NCI-H345 (cell line): ENCODE results near the gene C11orf21.
"Not testable (repeated sequence)": the region's sequence is repeated elsewhere in the genome, so short reads cannot be mapped to it uniquely, and the experiment has no call there.

Experiments used
- DNase-seq: peaks from one replicate; lab custom pipeline; 2025; lab: John Stamatoyannopoulos, UW

The C11orf21 gene

DNA sequence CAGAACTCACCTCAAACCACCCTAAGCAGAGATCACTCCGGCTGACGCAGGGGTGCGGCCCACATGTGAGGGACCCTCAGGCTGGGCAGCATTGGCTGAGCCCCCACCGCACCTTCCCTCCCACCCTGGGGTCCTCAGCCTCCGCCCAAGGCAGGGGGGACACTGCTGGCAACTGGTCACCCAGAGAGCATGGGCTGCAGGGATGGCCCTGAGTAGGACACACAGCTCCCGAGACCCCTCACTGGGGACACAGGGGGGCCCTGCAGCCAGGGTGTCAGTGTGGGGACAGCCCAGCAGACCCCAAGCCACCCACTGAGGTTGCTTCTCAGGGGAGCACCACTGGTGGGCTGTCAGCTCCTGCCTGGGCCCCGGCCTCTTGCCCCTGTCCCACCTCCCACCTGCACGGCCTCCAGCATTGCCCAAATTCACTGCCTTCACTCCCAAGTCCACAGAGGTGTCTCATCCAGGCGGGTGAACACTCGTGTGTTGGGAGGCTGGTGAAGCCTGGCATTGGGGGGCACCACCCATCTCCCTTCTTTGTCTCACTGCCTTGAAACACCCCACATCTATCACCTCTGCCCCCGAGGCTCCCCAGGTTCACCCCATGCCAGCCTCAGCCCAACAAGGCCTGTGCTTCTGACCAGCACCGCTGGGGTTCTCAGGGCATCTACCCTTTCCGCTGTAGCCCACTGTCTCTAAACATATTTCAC is 4.7 kb downstream of the C11orf21 start:
- no peak for DNase-seq

DNA sequence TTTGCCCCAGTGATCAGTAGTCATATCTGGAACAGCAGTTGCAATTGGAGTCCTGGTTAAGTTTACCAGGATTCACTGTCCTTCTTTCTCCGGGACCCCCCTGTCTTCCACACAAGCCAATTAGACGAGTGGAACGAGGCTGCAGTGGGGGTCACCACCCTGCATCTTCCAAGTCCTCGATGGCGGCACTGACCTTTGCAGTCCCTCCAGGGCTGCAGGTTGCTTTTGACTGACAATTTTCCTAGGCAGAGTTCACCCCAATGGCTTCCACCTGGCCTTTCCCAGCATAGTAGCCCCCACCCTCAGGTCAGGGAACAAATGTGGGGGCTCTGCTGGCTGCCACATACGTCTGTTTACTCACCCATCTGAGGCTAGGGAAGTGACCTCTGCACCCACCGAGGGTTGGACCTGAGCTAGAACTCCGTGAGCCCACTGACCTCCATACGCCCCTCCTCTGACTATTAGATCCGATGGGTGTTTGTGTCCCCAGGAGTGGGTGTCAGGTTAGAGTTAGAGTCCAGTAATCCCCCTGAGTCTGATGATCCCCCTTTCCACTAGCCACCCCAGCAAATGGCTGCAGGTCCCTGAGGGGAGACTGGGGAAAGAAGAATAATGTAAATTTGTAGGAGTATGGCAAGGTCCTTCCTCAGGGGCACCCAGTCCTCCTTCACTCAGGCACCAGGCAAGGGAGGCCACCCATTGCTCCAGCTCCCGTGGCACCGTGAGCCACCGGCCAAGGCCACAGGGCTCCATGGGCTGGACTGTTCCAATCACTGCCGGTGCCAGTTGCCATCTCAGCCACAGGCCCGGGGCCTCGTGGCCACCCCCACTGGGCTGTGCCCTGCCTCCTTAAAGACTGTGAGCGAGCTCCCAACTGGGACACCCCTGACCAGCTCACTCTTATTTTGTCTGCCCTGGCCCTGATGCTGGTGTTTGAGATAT is 5.5 kb downstream of the C11orf21 start:
- no peak for DNase-seq

DNA sequence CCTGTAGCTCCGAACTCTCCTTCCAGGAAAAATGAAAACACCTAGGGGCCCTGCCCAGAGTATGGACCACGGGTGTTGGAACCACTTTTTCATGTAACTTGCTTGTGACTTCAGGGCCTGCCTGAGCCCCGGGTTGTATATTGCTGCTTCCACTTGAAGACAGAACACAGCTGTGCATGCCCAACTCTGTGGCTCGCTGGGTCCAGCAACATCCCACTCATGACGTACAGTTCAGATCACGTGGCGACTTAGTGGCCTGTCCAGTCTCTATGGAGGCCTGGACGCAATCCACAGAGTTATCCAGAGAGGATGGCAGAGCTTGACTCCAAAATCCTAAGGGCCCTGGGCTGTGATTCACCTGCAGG is 6.8 kb downstream of the C11orf21 start:
- no peak for DNase-seq

DNA sequence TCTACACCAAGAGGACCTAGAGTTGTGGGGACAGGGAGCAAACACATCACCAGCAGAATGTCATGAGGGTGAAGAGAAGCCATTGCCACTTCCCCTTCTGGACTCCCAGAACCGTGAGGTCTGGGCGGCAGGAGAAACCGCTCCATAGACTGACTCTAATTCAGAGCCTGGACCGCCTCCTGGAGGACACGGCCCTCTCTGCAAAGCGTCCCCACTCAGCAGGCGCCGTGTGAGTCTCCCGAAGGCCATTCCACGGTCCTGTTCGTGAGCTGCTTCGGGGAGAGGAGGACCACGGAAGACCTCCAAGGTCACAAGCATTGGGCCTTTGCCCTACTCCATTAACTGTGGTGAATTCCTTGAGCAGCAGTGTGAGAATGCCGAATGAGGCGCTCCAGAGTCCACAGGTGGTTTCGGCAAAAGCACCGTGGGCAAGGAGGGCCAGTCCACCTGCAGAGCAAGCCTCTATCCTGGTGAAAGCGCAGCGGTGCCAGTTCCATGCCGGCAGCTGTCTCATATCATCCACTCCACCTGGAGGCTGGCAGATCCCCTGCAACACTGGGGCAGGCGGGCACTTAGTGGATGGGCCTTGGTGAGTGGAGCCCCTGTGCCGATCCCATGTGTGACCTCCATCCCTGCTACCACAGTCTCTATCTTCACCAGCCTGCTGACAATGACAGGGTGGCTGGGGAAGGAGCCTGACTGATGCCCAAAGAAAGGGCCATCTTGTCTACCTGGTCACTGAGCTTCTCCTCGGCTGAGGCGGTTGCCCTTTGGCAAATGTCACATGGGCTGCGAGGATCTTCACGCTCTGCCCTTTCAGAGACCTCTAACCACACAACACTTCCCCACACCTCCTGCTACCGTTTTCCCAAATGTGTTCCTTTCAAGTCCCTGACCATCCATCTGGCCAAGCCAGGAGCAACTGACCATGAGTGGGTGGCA is 7.5 kb downstream of the C11orf21 start:
- DNase-seq = no peak

DNA sequence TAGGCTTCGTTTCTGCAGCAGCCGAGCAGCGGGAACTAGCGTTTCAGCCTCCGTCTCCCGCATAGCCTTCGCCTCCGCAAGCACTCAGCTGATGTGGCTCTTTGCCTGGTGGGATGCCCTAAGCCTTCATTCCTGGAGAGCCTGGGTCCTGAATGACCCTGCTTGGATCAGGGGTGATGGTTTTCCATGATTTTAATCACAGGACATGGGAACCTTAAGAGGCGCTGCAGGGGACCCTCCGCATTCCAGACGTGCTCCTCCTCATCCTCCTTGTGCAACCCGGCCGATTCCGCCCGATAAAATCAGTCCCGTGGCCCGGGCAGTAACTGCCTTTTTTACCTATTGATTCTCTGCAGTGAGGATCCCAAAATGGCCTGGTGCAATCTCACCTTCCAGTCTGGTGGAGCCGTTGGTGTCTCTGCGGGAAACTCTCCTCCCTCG is 8.2 kb downstream of the C11orf21 start:
- DNase-seq = no peak

DNA sequence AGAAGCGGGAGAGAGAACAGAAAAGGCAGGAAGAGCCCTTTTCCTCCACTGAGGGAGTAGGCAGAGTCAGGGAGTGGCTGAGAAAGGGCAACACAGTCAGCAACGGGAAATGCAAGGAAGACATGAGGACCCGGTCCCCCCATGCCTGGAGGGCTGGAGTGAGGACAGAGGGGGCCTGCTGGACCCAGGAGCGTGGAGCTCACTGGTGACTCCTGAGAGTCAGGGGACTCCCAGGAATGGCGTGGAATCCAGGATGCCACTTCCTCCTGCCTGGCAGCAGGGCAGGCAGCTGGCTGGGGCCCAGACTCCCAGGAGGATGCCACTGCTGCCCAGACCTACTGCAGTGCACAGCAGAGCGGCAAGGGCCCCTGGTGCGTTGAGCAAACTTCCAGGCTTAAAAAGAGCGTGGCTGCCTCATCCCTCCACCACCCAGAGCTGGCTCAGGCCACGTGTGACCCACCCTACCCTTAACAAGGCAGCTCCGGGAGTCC is 11.3 kb downstream of the C11orf21 start:
- DNase-seq = peak; percentile 86

DNA sequence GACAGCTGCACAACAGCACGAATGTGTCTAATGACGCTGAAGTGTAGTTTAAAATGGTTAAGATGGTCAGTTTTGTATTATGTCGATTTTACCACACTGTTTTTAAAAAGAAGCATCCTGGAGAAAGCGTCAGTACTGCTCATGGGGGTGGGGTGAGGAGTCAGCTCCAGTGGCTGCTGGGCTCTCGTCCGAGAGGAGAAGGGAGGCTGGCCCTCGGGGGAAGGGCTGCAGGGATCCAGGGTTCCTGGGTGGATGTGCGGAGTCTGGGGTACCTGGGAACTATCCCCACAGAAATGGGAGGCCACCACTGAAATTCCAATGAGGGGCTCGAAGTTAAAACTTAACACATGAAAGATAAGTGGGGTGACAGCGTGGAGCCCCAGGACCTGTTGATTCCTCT is 11.9 kb downstream of the C11orf21 start:
- no peak for DNase-seq

DNA sequence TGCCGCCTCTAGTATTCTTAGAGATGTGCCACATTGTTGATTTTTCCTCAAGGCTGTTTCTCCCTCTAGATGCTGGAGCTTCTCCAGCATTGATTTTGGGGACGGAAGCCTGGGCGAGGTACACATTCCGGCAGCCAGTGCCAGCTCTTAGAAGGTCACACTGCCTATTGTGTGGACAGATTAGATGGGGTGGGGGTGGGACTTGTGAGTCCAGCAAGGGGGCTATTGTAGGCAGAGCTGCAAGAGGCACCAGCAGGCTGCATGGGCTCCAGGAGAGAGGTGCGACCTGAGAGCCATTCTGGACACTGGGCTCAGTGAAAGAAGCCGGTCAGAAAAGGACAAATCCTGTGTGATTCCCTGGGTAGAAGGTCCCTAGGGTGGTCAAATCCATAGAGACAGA is 12.4 kb downstream of the C11orf21 start:
- no peak for DNase-seq

DNA sequence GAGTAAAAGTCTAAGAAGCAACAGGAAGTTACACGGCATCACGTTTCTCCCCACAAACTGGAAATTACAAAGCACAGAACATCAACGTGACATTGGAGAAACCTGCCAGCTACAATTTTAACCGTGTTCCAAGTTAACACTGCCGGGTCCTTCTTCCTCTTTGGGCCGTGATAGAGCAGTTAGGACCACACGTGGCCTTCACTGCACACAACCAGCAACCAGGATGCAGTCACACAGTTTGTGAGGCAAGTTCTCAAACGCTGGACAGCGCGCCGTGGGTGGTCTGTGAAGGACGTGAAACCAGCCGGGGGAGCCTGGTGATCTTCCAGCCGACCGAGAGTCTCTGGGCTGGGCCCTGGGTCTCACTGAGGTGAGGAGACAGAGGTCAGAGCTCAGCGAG is 14.6 kb downstream of the C11orf21 start:
- DNase-seq = no peak

DNA sequence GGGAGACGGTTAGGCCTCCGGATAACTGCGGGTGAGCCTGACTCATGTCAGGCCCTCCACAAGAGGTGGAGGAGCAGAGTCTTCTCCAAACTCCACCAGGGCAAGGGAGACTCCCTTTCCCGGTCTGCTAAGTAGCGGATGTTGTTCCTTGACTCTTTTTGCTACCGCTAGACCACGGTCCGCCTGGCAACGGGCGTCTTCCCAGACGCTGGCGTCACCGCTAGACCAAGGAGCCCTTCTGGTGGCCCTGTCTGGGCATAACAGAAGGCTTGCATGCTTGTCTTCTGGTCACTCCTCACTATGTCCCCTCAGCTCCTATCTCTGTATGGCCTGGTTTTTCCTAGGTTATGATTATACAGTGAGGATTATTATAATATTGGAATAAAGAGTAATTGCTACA is 15.4 kb downstream of the C11orf21 start:
- not testable (repeated sequence) for DNase-seq

DNA sequence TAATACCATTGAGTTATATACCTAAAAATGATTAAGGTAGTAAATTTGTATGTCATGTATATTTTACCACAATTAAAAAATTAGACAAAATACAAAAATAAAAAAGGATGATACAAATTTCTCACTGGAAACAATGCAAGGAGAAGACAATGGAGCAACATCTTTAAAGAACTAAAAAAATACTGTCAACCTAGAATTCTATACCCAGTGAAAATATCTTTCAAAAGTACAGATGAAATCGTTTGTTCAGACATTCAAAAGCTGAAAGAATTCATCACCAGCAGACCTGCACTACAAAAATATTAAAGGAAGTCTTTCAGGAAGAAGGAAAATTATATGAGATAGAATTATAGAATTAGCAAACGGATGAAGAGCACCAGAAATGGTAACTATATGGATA is 21.5 kb downstream of the C11orf21 start:
- no peak for DNase-seq

DNA sequence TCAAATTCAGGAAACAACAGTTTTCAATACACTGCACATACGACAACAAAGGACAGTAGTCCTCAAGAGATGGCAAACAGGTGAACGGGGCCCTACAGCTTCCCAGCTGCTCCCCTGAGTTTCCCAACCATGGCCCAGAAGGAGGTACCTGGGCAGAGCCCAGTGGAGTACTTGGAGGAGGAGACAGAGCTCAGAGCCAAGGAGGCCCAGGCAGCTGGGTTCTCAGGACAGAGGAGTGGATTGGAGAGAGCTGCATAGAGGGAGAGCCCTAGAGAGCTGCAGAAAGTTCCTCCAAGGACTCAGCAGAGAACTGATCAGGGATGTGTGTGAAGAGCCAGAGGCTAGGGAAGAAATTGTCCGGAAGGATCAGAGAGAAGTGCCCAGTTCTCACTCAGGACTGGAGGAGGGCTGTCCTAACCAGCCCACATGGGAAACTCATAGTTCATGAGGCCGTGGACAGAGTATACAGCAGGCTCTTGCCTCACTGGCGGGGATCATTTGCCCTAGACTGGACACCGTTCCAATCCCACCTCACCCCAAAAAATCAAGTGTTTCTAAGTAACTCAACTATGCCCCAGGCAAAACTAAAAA is 23.7 kb downstream of the C11orf21 start:
- DNase-seq = no peak

DNA sequence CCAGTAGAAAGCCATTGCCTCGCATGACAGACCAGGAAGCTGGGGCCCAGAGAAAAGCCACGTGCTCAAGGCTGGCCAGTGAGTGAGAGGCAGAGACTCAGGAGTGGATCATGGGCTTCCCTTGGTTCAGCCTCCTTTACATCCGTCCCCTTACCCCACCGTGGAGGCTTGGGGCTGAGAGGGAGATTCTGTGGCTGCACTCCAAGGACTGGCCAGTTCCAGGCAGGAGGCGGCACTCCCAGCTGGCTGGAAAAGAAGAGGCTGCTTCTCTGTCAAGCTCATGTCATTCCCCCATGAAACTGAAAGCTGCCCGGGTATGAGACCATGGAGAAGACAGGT is 24.7 kb downstream of the C11orf21 start:
- no peak for DNase-seq

DNA sequence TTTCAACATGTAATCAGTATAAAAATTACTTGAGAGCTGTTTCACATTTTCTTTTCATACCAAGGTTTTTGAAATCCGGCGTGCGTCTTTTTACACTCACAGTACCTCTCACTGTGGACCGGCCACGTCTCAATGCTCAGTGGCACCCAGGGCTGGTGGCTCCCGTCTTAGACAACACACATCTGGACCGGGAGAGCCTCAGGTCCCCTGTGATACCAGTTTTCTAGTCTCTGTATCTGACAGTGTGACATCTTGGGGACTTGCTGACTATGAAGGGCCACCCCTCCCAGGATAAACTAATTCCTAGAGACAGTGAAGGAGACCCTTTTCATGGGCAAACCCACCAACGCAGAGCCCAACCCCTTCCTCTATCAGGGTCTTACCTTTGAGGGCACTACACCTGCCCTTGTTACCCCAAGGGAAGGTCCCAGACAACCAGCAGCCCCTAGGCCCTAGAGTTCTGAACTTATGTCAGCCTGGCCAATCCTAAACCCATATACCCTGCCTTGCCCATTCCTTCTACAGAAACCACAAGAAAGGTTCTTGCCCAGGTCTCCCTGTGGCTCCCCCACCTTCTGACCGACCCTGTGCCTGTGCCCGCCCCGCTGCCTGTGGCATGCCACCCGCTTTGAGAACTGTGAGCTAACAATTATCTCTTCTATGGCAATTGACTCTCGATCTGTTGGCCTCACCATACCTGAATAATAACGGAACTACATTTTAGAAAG is 25.3 kb downstream of the C11orf21 start:
- DNase-seq = no peak

DNA sequence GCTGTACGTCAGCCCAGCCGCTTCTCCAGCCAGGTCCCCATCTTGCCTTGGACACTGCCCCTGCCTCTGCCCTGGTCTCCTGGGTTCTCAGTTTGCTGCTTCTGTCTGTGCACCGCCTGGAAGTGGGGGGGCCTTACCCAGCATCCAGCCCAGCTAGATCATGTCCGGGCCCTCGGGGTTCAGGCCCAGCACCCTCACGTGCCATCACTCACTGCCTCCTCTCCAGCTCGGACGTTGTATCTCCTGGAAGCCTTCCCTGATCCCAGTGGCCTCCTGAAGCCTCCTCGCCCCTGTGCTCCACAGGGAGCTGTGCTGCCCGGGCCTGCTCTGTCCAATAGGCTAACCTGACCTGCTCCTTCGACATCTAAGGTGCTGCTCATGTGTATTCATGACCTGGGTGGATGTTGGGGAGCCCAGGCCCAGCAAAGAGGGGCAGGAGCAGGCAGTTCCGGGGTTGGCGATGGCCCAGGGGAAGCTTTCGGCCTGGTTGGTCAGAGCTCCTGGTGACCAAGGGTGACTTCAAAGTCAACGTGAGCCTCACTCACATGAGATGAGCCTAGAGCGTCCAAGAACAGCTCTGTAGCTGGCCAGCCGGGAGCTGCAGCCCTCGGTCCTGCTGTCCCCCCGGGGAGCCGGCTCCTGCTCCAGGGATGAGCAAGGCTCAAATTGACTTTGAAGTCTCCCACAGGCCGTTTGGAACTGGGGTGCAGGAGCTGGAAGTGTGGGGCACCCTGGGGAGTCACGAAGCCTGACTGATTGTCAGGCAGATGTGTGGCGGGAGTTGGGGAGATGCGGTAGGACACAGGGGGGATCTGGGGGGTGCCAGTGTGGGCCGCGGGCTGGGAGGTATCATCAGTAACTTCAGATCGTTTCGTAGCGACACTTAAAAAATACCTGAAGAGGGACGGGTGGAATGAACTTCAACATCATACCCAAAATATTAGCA is 26.1 kb downstream of the C11orf21 start:
- no peak for DNase-seq

DNA sequence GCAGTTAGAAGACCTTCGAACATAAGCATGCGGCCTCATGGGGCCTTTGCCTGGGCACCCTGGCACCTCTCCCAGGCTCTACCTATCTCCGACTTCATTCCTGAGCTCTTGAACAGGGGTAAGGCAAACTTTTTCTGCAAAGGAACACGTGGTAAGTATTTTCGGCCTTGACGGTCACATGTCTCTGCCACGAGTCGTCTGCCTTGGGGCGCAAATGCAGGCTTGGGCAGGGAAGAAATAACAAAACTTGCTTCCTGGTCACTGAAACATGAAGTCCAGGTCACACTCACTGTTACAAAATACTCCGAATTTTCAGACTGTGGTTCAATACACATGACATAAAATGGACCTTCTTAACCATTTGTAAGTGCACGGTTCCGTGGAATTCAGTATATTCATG is 27.9 kb downstream of the C11orf21 start:
- DNase-seq = no peak

DNA sequence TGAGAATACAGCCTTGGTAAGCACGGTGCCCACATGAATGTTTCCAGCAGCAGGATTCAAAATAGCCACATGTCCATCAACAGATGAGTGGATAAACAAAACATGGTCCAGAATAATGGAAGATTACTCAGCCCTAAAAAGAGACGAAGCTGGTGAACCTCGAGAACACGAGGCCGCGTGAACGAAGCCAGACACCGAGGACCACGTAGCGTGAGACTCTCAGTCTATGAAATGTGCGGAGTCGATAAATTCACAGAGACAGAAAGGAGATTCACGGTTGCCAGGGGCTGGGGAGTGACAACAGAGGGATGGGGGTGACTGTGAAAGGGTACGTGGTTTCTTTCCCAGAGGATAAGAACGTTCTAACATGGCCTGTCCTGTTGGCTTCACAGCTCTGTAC is 28.4 kb downstream of the C11orf21 start:
- no peak for DNase-seq

DNA sequence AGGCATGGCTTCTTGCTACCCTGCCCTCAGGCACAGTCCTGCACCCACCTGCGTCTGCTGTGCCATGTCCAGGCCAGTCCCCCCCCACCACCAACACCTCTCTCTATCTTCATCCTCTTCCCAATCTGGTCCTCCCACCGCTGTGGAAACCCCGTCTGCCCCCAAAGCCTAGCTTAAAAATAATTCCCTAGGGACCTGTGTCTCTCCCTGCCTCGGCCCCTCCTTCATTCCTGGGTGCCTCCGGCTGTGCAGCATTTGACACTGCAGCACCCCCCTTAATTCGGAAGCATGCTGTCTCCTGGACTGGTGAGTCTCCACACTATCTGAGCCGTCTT is 28.8 kb downstream of the C11orf21 start:
- DNase-seq = no peak

DNA sequence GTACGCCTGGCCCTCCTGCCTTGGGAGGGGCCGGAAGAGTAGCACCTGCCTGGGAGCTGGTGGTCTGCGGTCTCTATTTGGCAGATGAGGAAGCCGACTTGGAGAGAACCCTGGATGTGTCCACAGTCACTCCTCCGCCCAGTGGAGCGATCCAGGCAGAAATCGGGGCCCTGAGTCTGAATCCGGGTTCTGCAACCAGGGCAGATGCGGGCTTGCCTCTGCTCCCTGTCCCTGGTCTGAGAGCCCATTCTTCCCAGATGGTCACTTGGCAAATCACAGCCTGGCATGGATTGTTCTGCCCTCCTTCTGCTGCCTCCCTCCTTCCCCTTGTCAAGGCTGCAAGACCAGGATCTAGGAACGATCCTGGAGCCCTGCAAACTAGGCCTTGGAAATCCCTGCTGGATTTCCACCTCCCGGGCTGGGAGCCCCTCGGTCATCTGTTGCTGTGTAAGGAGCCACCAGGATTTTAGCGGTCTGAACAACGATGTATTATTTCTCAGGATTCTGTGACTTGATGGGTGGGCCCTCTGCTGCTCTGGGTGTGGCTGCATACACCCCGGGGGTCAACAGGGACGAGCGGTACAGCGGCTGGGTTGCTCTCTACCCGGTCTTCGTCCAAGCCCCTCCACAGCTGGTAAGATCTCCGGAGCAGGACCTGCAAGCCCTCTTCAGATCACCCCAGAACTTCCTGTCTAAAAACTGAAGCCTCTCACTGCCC is 29.3 kb downstream of the C11orf21 start:
- DNase-seq = no peak
